ENCODE data around the gene RPS6KA2.

The RPS6KA2 gene

DNA sequence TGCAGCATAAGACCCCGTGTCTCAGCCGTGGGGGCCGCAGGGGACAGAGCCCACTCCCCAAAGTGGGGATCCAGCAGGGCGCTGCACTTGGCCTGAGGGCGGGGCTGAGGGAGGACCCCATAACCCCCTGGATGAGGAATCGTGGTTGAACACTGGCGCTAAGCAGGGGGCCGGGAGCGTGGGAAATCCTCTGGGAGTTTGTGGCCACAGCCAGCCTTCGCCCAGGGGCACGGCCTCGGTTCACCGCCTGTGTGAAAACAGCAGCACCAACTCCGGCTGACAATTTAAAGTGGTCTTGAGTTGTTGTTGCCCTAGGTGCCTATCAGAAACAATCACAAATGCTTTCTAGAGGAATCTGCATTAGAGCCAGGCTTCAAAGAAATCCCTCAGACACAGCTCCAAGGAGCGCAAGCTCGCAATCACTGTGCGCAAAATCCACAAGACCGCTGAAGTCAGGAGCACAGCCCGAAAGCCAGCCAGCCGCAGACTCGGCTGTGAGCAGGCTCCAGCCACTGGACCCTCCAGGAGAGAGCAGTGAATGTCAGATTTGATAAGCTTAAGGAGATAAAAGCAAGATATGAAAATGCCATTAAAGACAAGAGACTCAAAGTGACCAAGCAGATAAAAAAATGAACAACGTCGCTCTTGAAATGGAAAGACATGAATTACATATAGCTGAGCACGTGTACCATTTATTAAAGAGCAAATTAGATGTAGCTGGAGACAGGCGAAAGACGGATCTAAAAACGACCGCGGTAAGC lies 10.9 kb upstream of the RPS6KA2 start:
- no peak overlapping the region for H3K4me3 ChIP-seq (replicated peaks; ENCODE audit: insufficient read depth, low read length)
- TF ChIP-seq POLR2AphosphoS5 (IDR thresholded peaks at IDR 0.05; ENCODE audit: low read depth) (no peak), GABPA (IDR thresholded peaks at IDR 0.05; ENCODE audit: low read depth) (no peak), REST (IDR thresholded peaks at IDR 0.05; ENCODE audit: insufficient replicate concordance, low read depth) (no peak), CTCF (IDR thresholded peaks at IDR 0.05; ENCODE audit: insufficient read depth, low read length) (no peak), SPI1 (IDR thresholded peaks at IDR 0.05; ENCODE audit: borderline replicate concordance, low read depth) (no peak)
- no peak for DNase-seq (ENCODE audit: low read depth in 1 of 2, low spot score in 1 of 2)
- H3K27me3 ChIP-seq (ENCODE audit: insufficient read depth, poor library complexity, severe bottlenecking) = no peaks in the 10 kb centered on the region
- no peak overlapping the region for H3K27ac ChIP-seq (replicated peaks)

GRCh38 chr6:166636934-166637333 lies 9.9 kb upstream of the RPS6KA2 start:
- no peak for TF ChIP-seq GABPA (IDR thresholded peaks at IDR 0.05; ENCODE audit: low read depth)
- TF ChIP-seq REST (IDR thresholded peaks at IDR 0.05; ENCODE audit: insufficient replicate concordance, low read depth) = no peak
- no peak for TF ChIP-seq POLR2AphosphoS5 (IDR thresholded peaks at IDR 0.05; ENCODE audit: low read depth)
- no peak for TF ChIP-seq SPI1 (IDR thresholded peaks at IDR 0.05; ENCODE audit: borderline replicate concordance, low read depth)
- TF ChIP-seq CTCF (IDR thresholded peaks at IDR 0.05; ENCODE audit: insufficient read depth, low read length) = no peak
- Histone ChIP-seq H3K27ac (replicated peaks) (no peak overlapping the region), H3K27me3 (ENCODE audit: insufficient read depth, poor library complexity, severe bottlenecking) (no peaks in the 10 kb centered on the region), H3K4me3 (replicated peaks; ENCODE audit: insufficient read depth, low read length) (no peak overlapping the region)
- no peak for DNase-seq (ENCODE audit: low read depth in 1 of 2, low spot score in 1 of 2)

- no peak overlapping the region for H3K27ac ChIP-seq (replicated peaks)
- no peak overlapping the region for H3K4me3 ChIP-seq (replicated peaks; ENCODE audit: insufficient read depth, low read length)
- no peak for DNase-seq (ENCODE audit: low read depth in 1 of 2, low spot score in 1 of 2)
- no peaks in the 10 kb centered on the region for H3K27me3 ChIP-seq (ENCODE audit: insufficient read depth, poor library complexity, severe bottlenecking)
- TF ChIP-seq REST (IDR thresholded peaks at IDR 0.05; ENCODE audit: insufficient replicate concordance, low read depth) (no peak), GABPA (IDR thresholded peaks at IDR 0.05; ENCODE audit: low read depth) (no peak), POLR2AphosphoS5 (IDR thresholded peaks at IDR 0.05; ENCODE audit: low read depth) (no peak), CTCF (IDR thresholded peaks at IDR 0.05; ENCODE audit: insufficient read depth, low read length) (no peak), SPI1 (IDR thresholded peaks at IDR 0.05; ENCODE audit: borderline replicate concordance, low read depth) (no peak)
Measured at GRCh38 chr6:166636191-166636933, 9.3 kb upstream of the RPS6KA2 start.

Data from HL-60 (cell line).